Measurements from ENCODE around the gene PMM2.

PMM2 gene

DNA sequence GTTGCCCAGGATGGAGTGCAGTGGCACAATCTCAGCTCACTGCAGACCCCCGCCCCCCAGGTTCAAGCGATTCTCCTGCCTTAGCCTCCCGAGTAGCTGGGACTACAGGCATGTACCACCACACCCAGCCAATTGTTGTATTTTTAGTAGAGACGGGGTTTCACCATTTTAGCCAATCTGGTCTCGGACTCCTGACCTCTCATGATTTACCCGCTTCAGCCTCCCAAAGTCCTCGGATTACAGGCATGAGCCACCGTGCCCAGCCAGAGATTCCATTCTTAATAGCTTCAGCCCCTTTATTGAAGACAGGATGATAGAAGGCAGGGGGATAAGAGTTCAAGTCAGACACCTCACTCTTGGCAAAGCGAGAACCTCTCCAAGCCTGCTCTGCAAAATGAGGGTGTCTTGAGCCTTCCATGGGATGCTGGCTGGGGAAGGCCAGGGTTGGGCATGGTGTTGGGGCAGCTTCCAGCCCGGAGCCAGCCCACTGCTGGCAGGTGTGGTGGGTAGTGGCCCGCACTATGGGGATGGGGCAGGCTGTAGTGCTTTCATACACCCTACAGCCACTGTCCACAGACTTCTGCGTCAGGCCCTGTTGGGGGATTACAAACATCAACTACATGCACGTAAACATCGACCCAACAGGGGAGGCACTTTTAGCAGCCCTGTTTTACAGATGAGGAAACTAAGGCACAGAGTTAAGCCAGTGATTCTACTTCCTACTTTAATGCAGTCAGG, 67.7 kb downstream of the PMM2 start:
- no peak for TF ChIP-seq TCF12 (IDR thresholded peaks at IDR 0.05; ENCODE audit: low read depth)

DNA sequence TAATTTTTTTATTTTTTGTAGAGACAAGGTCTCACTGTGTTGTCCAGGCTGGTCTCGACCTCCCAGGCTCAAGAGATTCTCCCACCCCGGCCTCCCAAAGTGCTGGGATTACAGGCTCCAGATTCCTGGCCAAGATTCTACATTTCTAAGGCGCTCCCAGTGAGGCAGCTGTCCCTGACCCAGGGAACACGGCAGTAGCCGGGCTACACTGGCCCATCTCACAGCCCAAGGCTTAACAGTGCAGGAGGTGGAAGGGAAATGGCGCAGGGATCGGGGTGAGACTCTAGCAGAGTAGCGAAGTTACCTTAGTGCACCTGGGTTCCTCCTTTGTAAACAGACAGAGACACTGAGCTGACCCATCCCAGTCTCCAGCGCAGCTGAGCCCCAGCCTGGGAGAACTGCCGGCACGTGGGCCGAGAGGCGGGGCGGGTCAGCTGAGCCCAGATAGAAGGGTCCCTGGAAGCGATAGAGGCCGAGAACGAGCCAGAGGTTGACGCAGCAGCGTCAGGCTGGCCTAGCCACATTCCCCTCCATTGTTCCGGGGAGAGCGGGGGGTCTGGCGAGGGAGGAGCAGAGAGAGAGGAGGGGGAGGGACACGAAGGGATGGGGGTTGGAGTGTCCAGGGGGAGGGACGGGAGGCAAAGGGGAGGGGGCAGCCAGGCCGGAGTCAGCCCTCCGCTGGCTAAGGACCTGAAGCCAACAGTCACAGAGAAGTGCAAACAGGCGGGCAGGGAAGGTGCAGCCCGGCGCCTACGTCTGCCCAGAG, 68.7 kb downstream of the PMM2 start:
- TF ChIP-seq RAD21 (IDR thresholded peaks at IDR 0.05; ENCODE audit: low read depth), result no peak
- TF ChIP-seq TEAD4 (IDR thresholded peaks at IDR 0.05), result no peak
- no peak for TF ChIP-seq NFIC (IDR thresholded peaks at IDR 0.05)
- TF ChIP-seq, protein P1, sequence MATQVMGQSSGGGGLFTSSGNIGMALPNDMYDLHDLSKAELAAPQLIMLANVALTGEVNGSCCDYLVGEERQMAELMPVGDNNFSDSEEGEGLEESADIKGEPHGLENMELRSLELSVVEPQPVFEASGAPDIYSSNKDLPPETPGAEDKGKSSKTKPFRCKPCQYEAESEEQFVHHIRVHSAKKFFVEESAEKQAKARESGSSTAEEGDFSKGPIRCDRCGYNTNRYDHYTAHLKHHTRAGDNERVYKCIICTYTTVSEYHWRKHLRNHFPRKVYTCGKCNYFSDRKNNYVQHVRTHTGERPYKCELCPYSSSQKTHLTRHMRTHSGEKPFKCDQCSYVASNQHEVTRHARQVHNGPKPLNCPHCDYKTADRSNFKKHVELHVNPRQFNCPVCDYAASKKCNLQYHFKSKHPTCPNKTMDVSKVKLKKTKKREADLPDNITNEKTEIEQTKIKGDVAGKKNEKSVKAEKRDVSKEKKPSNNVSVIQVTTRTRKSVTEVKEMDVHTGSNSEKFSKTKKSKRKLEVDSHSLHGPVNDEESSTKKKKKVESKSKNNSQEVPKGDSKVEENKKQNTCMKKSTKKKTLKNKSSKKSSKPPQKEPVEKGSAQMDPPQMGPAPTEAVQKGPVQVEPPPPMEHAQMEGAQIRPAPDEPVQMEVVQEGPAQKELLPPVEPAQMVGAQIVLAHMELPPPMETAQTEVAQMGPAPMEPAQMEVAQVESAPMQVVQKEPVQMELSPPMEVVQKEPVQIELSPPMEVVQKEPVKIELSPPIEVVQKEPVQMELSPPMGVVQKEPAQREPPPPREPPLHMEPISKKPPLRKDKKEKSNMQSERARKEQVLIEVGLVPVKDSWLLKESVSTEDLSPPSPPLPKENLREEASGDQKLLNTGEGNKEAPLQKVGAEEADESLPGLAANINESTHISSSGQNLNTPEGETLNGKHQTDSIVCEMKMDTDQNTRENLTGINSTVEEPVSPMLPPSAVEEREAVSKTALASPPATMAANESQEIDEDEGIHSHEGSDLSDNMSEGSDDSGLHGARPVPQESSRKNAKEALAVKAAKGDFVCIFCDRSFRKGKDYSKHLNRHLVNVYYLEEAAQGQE (IDR thresholded peaks at IDR 0.05; ENCODE audit: low read depth), result no peak
- TF ChIP-seq EGR1 (IDR thresholded peaks at IDR 0.05), result no peak
- no peak for TF ChIP-seq CREB1 (IDR thresholded peaks at IDR 0.05; ENCODE audit: low read depth)
- no peak for TF ChIP-seq TAF1 (IDR thresholded peaks at IDR 0.05; ENCODE audit: low read depth)

DNA sequence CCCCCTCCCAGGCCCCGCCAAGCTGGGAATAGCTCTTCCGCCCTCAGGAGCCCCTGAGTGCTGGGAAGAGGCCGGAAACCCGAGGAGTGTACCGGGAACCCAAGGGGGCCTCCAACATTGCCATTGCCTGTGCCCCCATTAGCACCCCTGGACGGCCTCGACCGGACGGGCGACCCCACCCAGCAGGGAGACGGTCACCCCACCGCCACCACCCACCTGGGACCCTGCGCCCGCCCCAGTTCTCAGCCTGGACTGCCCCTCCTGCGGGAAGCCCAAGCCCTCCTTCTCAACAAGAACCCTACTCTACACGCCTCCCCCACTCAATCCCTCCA, 69.2 kb downstream of the PMM2 start:
- TF ChIP-seq CREB1 (IDR thresholded peaks at IDR 0.05; ENCODE audit: low read depth), result no peak
- TF ChIP-seq, protein P2, sequence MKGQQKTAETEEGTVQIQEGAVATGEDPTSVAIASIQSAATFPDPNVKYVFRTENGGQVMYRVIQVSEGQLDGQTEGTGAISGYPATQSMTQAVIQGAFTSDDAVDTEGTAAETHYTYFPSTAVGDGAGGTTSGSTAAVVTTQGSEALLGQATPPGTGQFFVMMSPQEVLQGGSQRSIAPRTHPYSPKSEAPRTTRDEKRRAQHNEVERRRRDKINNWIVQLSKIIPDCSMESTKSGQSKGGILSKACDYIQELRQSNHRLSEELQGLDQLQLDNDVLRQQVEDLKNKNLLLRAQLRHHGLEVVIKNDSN (IDR thresholded peaks at IDR 0.05), result no peak
- TF ChIP-seq TEAD4 (IDR thresholded peaks at IDR 0.05), result no peak
- TF ChIP-seq ZBTB7A (IDR thresholded peaks at IDR 0.05; ENCODE audit: low read depth), result no peak
- TF ChIP-seq, protein P3, sequence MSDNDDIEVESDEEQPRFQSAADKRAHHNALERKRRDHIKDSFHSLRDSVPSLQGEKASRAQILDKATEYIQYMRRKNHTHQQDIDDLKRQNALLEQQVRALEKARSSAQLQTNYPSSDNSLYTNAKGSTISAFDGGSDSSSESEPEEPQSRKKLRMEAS (IDR thresholded peaks at IDR 0.05), result no peak
- TF ChIP-seq EP300 (IDR thresholded peaks at IDR 0.05; ENCODE audit: borderline replicate concordance), result no peak
- no peak for TF ChIP-seq NFIC (IDR thresholded peaks at IDR 0.05)
- TF ChIP-seq, protein P1 (IDR thresholded peaks at IDR 0.05; ENCODE audit: low read depth), result no peak
- no peak for TF ChIP-seq TAF1 (IDR thresholded peaks at IDR 0.05; ENCODE audit: low read depth)
- TF ChIP-seq TCF12 (IDR thresholded peaks at IDR 0.05; ENCODE audit: low read depth), result no peak
- no peak for TF ChIP-seq FOXM1 (IDR thresholded peaks at IDR 0.05; ENCODE audit: borderline replicate concordance, low read depth)

DNA sequence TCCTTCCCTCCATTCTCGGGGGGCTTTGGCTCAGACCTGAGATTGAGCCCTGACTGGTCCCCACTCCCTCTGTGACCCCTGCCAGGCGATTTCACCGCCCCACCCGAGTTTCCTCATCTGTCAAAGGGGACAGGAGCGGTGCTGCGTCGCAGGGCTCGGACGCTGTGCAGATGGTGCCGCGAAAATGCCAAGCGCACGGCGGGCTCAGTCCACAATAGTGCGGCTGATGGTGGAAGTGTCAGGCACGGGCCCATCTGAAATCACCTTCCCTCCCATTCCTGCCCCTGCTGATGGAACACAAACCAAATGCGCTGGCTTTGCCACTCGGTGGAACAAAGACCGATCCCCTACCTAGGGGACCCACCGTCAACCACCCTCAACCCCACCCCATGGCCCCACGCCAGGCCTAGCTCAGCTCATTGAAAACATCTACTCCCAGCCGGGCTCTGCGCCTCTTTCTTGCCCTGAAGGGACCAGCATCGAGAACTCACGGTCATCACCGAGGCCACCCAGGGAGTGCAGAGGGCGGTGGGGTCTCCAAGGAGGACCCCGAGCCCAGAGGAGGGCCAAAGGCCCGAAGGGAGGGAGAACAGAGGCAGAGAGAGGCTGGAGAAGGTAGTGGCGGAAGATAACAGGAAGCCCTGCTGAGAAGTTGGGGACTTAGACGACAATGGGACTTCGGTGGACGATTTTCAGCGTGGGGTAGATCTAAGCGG, 69.7 kb downstream of the PMM2 start:
- TF ChIP-seq FOXM1 (IDR thresholded peaks at IDR 0.05; ENCODE audit: borderline replicate concordance, low read depth) (no peak), EGR1 (IDR thresholded peaks at IDR 0.05) (no peak), ZBTB7A (IDR thresholded peaks at IDR 0.05; ENCODE audit: low read depth) (no peak), CREB1 (IDR thresholded peaks at IDR 0.05; ENCODE audit: low read depth) (no peak), EP300 (IDR thresholded peaks at IDR 0.05; ENCODE audit: borderline replicate concordance) (no peak), RAD21 (IDR thresholded peaks at IDR 0.05; ENCODE audit: low read depth) (no peak), YY1 (IDR thresholded peaks at IDR 0.05; ENCODE audit: low read depth) (no peak), CEBPB (IDR thresholded peaks at IDR 0.05) (no peak), TCF12 (IDR thresholded peaks at IDR 0.05; ENCODE audit: low read depth) (no peak), TAF1 (IDR thresholded peaks at IDR 0.05; ENCODE audit: low read depth) (no peak)
- TF ChIP-seq, protein P2 (IDR thresholded peaks at IDR 0.05), result no peak
- TF ChIP-seq, protein P1 (IDR thresholded peaks at IDR 0.05; ENCODE audit: low read depth), result no peak
- TF ChIP-seq, protein P3 (IDR thresholded peaks at IDR 0.05), result no peak

All from Ishikawa (cell line).